Natural killer cell (primary cell): ENCODE data around the gene PIK3CA. TPM values are rescaled to one million over a fixed set of nuclear protein-coding genes. Genes with fewer than 3 reads are reported as not detected.

Experiments used
- ATAC-seq, 3 donors: fragments of 150-1000 bp in 2 of 3; fragments of 200-7000 bp in 1 of 3; cut with Tn5 transposase; 1 replicate in 1 of 3; 2 replicates in 2 of 3; pipeline ENCODE4 v1.10.0; 2021; ENCODE audit warnings: mild to moderate bottlenecking in 2 of 3, moderate library complexity in 2 of 3
- DNase-seq, 2 donors: peaks; one replicate each; pipeline versions ENCODE4 v3.0.0 to v3.0.0-alpha.2; 2013 to 2021; ENCODE audit warnings: mixed read lengths in 1 of 2
- H3K27ac ChIP-seq: one replicate; pipeline ENCODE4 v1.5.1; 2013; ENCODE audit warnings: mild to moderate bottlenecking, low read length
- H3K27me3 ChIP-seq: one replicate; pipeline ENCODE4 v1.6.1; 2013; ENCODE audit warnings: low read length; ENCODE audit not compliant: control insufficient read depth, insufficient read depth
- H3K36me3 ChIP-seq: one replicate; pipeline ENCODE4 v1.6.1; 2013; ENCODE audit warnings: low read length; ENCODE audit not compliant: control insufficient read depth, insufficient read depth
- H3K4me1 ChIP-seq: one replicate; pipeline ENCODE4 v1.6.1; 2013; ENCODE audit warnings: low read length; ENCODE audit not compliant: control insufficient read depth, insufficient read depth
- H3K4me3 ChIP-seq: one replicate; pipeline ENCODE4 v1.5.1; 2013; ENCODE audit warnings: low read length
- H3K9me3 ChIP-seq: one replicate; pipeline ENCODE4 v1.6.1; 2013; ENCODE audit warnings: low read length; ENCODE audit not compliant: control insufficient read depth, insufficient read depth
- H3K27ac Mint-ChIP-seq, 2 donors: one replicate each; pipeline ENCODE4 v1.8.0; 2022; ENCODE audit warnings: mild to moderate bottlenecking in 2 of 2, mixed read lengths in 2 of 2, moderate library complexity in 1 of 2
- H3K27me3 Mint-ChIP-seq, 2 donors: one replicate each; pipeline ENCODE4 v1.8.0; 2022; ENCODE audit warnings: low read depth in 2 of 2, mixed read lengths in 2 of 2
- H3K36me3 Mint-ChIP-seq: one replicate; pipeline ENCODE4 v1.8.0; 2022; ENCODE audit warnings: mixed read lengths
- H3K4me1 Mint-ChIP-seq, 2 donors: one replicate each; pipeline ENCODE4 v1.8.0; 2022; ENCODE audit warnings: mixed read lengths in 2 of 2
- H3K4me3 Mint-ChIP-seq: one replicate; pipeline ENCODE4 v1.8.0; 2022; ENCODE audit warnings: mild to moderate bottlenecking, moderate library complexity, mixed read lengths
- H3K9me3 Mint-ChIP-seq, 2 donors: one replicate each; pipeline ENCODE4 v1.8.0; 2022; ENCODE audit warnings: mixed read lengths in 2 of 2
- WGBS: methylation state at CpG from one replicate; pipeline ENCODE4 v1.1.7; 2013; ENCODE audit warnings: missing lambda C conversion rate; ENCODE audit not compliant: insufficient coverage; 5-methylcytosine and 5-hydroxymethylcytosine counted together
- intact Hi-C: fragments of 100-400 bp; cut with micrococcal nuclease; formaldehyde crosslinking; loops from one replicate; pipeline ENCODE4 v1.14.2; 2022
- total RNA-seq, 4 donors: library from RNA; stranded (reverse); fragments of 120-200 nt in 1 of 4; gene quantifications; one replicate each; pipeline versions ENCODE4 v1.2.3 to v1.2.4, GENCODE V29; 2013 to 2022
- TF ChIP-seq, protein P1 (sequence below): fragments of 200-600 bp; IDR thresholded peaks from one replicate; pipeline ENCODE4 v1.8.0; 2022; ENCODE audit warnings: antibody characterized with exemption

The PIK3CA gene
- total RNA-seq, 3 donors from 2014 or later (not counting 1 experiment from before 2014, with no cell fraction given) = 37.1 to 40.9 (median 40.2) TPM

DNA sequence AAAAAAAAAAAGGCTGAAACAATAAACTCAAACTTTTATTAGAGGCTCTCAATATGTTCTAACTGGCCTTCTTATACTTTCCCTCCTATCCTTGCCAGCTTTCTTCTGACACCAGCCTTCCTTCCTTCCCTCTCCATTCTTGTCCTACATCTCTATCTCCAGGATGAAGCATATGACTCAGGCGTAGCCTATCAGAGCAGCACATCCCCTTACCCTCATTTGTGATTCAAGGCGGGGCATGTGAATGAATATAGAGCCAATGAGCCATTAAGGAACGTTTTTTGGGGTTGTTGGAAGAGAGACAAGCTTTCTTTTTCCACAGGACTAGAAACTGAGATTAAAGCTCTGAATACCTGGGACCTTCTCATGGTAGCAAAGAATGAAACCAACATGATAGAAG lies 127.8 kb downstream of the PIK3CA start:
- Histone ChIP-seq H3K36me3 (no peaks in the 10 kb centered on the region), H3K27me3 (no peaks in the 10 kb centered on the region), H3K4me3 (no peak overlapping the region), H3K9me3 (no peaks in the 10 kb centered on the region), H3K4me1 (no peaks in the 10 kb centered on the region), H3K27ac (no peak overlapping the region)
- TF ChIP-seq, protein P1, sequence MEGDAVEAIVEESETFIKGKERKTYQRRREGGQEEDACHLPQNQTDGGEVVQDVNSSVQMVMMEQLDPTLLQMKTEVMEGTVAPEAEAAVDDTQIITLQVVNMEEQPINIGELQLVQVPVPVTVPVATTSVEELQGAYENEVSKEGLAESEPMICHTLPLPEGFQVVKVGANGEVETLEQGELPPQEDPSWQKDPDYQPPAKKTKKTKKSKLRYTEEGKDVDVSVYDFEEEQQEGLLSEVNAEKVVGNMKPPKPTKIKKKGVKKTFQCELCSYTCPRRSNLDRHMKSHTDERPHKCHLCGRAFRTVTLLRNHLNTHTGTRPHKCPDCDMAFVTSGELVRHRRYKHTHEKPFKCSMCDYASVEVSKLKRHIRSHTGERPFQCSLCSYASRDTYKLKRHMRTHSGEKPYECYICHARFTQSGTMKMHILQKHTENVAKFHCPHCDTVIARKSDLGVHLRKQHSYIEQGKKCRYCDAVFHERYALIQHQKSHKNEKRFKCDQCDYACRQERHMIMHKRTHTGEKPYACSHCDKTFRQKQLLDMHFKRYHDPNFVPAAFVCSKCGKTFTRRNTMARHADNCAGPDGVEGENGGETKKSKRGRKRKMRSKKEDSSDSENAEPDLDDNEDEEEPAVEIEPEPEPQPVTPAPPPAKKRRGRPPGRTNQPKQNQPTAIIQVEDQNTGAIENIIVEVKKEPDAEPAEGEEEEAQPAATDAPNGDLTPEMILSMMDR = no peak
- Mint-ChIP-seq H3K27me3 (peaks cover 13 to 26% of the 10 kb centered on the region in 2 donors), H3K27ac (no peak overlapping the region), H3K36me3 (no peaks in the 10 kb centered on the region), H3K4me1 (no peaks in the 10 kb centered on the region), H3K4me3 (no peak overlapping the region), H3K9me3 (no peaks in the 10 kb centered on the region)
- intact Hi-C loops = no loop called here
- WGBS = 69% methylated on average over 3 of the region's 3 CpGs
- DNase-seq = no peak
- ATAC-seq = no peak

DNA sequence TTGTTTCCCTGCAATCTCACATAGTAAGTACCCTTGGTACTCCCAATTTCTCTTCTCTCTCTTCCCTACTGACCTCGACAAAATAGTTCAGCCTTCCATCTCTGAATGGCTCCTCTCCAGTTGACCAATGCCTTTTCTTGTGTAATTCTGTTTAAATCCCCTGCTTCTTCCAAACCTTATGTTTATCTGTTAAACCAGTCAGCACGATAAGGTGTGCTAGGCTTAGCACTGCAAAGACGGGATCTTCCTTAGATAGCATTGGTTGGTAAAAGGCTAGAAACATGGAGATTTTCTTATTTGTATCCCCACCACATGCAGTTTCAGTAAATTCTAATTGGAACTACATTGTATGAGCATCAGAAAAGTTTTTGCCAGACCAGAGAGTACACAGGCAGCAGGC lies 128.6 kb downstream of the PIK3CA start:
- Mint-ChIP-seq H3K4me1 (no peaks in the 10 kb centered on the region), H3K9me3 (no peaks in the 10 kb centered on the region), H3K36me3 (no peaks in the 10 kb centered on the region), H3K4me3 (no peak overlapping the region), H3K27ac (no peak overlapping the region), H3K27me3 (peaks cover 13 to 26% of the 10 kb centered on the region in 2 donors)
- Histone ChIP-seq H3K27ac (no peak overlapping the region), H3K36me3 (no peaks in the 10 kb centered on the region), H3K9me3 (no peaks in the 10 kb centered on the region), H3K4me3 (no peak overlapping the region), H3K4me1 (no peaks in the 10 kb centered on the region), H3K27me3 (no peaks in the 10 kb centered on the region)
- DNase-seq (no peak), ATAC-seq (no peak)
- TF ChIP-seq, protein P1 = no peak
- 81% methylated on average over 3 of the region's 3 CpGs for WGBS
- intact Hi-C loops = no loop called here

DNA sequence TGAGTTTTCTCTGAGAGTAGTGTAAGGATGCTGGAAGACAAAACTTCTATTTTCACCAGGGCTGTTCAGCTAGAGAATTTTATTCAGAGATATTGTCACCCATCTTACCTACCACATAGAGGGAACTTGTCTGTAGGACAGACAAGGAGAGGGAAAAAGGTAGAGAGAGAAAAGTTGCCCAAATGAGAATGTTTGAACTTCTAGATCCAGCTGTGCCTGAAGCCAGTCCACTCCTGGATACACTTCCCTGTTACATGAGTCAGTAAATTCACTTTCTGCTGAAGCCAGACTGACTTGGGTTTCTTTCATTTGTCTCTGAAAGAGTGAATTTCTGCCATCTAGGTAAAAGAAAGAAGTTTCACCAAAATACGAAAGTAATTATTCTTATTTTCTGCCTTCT lies 130.0 kb downstream of the PIK3CA start:
- no peak overlapping the region for H3K27ac Mint-ChIP-seq
- peaks cover 22 to 34% of the 10 kb centered on the region in 2 donors for H3K27me3 Mint-ChIP-seq
- H3K36me3 Mint-ChIP-seq = no peaks in the 10 kb centered on the region
- 83% methylated on average over 1 of the region's 1 CpG for WGBS
- TF ChIP-seq, protein P1 = no peak
- H3K4me1 Mint-ChIP-seq = no peaks in the 10 kb centered on the region
- no peak overlapping the region for H3K4me3 ChIP-seq
- DNase-seq (no peak), ATAC-seq (no peak)
- H3K4me1 ChIP-seq = no peaks in the 10 kb centered on the region
- H3K36me3 ChIP-seq = no peaks in the 10 kb centered on the region
- no peaks in the 10 kb centered on the region for H3K9me3 ChIP-seq
- H3K9me3 Mint-ChIP-seq = no peaks in the 10 kb centered on the region
- H3K27me3 ChIP-seq = no peaks in the 10 kb centered on the region
- intact Hi-C loops = no loop called here
- H3K27ac ChIP-seq = no peak overlapping the region
- H3K4me3 Mint-ChIP-seq = no peak overlapping the region

DNA sequence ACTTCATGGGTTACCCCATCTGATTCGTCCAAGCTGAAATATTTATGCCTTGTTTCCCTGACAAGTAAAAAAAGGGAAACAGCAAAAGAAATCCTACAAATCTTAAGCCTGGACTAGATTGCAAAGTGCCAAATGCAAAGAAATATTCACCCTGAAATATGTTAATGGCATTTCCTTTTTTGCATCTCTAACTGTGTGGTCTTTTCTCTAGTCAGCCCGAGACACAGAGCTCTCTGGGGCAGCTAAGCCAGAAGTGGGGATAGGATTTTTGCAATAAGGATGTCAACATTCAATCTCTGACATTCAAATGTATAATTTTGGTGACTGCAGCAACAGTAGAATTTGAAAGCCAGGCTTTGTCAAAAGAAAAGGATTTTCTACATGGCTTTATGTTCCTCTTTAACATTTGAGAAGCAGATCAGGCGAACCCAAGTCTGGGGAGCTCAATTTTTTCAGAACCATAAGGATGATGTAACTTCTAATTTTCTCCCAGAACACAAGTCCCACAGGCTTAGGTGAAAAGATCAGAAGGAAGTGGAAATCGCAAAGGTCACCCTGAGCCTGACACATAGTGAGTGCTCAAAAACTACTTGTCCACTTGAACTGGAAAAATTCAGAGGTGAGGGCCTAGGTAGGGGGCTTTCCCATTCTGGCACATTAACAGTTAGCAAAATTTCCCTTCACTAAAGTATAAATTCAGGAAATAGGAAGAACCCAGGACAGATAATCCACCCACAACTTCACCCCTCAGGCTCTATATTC lies 131.0 kb downstream of the PIK3CA start:
- no peak for DNase-seq
- no peaks in the 10 kb centered on the region for H3K27me3 ChIP-seq
- H3K4me3 ChIP-seq = no peak overlapping the region
- Mint-ChIP-seq H3K4me3 (no peak overlapping the region), H3K4me1 (no peaks in the 10 kb centered on the region), H3K27me3 (peaks cover 24 to 44% of the 10 kb centered on the region in 2 donors), H3K9me3 (no peaks in the 10 kb centered on the region), H3K36me3 (no peaks in the 10 kb centered on the region), H3K27ac (no peak overlapping the region)
- no peaks in the 10 kb centered on the region for H3K9me3 ChIP-seq
- intact Hi-C loops = no loop called here
- H3K27ac ChIP-seq = no peak overlapping the region
- H3K36me3 ChIP-seq = no peaks in the 10 kb centered on the region
- 71% methylated on average over 4 of the region's 4 CpGs for WGBS
- TF ChIP-seq, protein P1 = no peak
- H3K4me1 ChIP-seq = no peaks in the 10 kb centered on the region
- ATAC-seq = no peak
